NCI-H748 (cell line): ENCODE measurements around the gene RARB.

Experiments used
- DNase-seq: peaks from one replicate; lab custom pipeline; 2025; ENCODE audit not compliant: unreplicated experiment; lab: John Stamatoyannopoulos, UW

The RARB gene

GRCh38 chr3:25573386-25574171 lies 145.5 kb downstream of the RARB start:
- DNase-seq: no peak

GRCh38 chr3:25574172-25574765 lies 146.2 kb downstream of the RARB start:
- DNase-seq: no peak

- no peak for DNase-seq
Measured at GRCh38 chr3:25575001-25575400, 146.9 kb downstream of the RARB start.

GRCh38 chr3:25576146-25576545 lies 148.1 kb downstream of the RARB start:
- DNase-seq: no peak

- no peak for DNase-seq
Measured at GRCh38 chr3:25576831-25577454, 148.9 kb downstream of the RARB start.

DNA sequence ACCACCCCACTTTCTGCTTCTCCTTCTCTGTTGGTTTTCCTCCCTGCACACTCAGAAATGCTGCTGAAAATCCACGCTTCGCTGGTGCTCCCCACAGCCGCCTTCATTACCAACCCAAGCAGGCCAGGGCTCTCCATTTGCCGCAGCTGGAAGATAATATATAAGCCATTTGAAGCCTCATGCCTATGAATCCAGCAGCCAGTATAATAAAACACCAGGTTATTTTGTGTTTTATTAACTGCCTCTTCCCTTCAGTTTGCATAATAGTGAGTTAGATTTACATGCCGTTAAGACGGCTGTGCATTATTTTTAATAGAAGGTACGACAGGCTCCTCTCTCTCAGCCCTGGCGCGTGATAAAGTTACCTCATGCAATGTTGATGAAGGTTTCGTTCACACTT lies 150.0 kb downstream of the RARB start:
- DNase-seq: no peak

DNA sequence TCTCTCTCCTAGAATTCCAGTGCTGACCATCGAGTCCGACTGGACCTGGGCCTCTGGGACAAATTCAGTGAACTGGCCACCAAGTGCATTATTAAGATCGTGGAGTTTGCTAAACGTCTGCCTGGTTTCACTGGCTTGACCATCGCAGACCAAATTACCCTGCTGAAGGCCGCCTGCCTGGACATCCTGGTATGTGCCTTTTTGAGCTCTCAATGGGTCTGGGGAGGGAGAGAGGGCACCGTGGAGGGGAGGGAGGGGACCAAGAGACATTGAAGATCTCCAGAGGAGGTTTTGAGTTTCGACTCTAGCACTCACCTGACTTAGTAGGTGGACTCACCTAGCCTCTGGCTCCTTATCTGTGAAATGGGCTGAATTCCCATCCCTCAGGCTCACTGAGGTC lies 152.5 kb downstream of the RARB start:
- DNase-seq: no peak

GRCh38 chr3:25581335-25581734 lies 153.3 kb downstream of the RARB start:
- no peak for DNase-seq

- no peak for DNase-seq
Measured at GRCh38 chr3:25581823-25582222, 153.8 kb downstream of the RARB start.

GRCh38 chr3:25582242-25582641 lies 154.2 kb downstream of the RARB start:
- DNase-seq: no peak

GRCh38 chr3:25583343-25583742 lies 155.3 kb downstream of the RARB start:
- DNase-seq: no peak

DNA sequence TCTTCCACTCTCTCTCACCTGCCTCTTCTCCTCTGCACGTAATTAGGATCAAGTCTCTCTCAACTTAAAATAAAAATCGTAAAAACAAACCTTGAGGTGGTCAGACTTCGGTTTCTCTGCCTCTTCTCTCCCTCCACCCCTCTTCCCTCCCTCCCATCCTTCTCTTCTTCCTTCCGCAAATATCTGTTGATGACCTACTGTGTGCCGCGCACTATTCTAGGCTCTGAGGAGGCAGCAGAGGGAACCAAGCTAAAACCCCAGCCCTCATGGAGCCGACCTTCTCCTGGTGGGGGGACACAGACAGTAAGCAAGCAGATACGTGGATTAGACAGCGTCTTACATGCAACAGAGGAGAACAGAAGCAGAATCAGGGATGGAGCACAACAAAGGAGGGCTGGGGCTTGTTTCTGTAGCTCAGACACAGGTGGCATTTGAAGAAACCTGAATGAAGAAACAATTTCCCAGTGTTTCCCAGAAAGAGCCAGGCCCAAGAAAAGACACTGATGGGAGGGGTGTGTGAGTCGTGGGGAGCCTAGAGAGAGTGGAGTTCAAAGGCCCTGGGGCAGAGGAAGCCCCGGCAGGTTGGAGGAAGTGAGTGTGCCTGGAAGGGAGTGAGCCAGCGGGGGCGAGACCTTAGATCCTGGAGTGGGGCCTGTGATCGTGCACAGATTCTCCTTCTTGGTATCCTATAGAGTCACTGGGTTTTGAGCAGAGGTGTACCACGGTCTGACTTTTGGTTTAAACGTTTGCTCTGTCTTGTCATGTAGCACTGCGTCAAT lies 156.1 kb downstream of the RARB start:
- no peak for DNase-seq

GRCh38 chr3:25585361-25586166 lies 157.5 kb downstream of the RARB start:
- no peak for DNase-seq

GRCh38 chr3:25586167-25586505 lies 158.1 kb downstream of the RARB start:
- no peak for DNase-seq

DNA sequence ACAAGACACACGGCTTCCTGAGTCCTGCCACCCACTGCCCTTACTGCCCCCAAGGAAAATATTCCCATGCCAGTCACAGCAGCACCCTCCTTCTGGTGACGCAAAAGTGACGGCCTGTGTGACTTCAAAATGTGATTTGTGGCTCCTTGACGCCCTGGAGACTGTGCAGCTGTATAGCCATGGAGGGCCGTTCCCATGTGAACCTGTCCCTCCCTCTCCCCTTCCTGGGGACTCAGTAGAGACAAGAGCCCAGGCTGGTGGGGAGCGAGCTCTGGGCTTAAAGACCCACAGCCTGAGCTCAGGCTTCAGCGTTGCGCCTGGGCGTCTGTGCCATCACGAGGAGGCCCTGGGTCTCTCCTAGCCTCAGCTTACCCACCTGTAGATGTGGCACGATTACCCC lies 158.5 kb downstream of the RARB start:
- no peak for DNase-seq

DNA sequence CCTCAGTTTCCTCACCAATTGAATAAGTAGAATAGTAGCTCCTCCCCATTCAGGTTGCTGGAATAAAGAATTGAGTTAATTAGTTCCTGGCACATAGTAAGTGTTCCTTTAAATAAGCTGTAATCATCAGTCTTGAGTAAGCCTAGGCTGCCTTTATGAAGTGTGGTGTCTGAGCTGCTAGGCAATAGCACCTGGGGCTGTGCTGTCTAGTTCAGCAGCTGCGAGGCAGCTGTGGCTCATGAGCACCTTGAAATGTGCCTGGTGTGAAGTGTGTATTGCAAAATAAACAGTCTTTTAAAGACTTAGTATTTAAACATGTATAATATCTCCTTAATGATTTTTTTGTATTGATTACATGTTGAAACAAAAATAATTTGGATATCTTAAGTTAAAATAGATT lies 159.0 kb downstream of the RARB start:
- DNase-seq: peak; percentile 7

GRCh38 chr3:25587526-25587925 lies 159.5 kb downstream of the RARB start:
- DNase-seq: no peak

- DNase-seq: no peak
Measured at GRCh38 chr3:25587975-25588374, 159.9 kb downstream of the RARB start.

- DNase-seq: no peak
Measured at GRCh38 chr3:25588441-25589103, 160.5 kb downstream of the RARB start.

GRCh38 chr3:25589104-25589782 lies 161.2 kb downstream of the RARB start:
- no peak for DNase-seq
